ENCODE data around the gene MRPL42.

MRPL42 gene

GRCh38 chr12:93552427-93552826 is 85.1 kb downstream of the MRPL42 start:
- no peak for TF ChIP-seq POLR2AphosphoS5 (IDR thresholded peaks at IDR 0.05; ENCODE audit: low read depth, low read length)
- TF ChIP-seq TAF1 (IDR thresholded peaks at IDR 0.05; ENCODE audit: borderline replicate concordance, insufficient read depth, low read length) = no peak
- TF ChIP-seq, protein P1, sequence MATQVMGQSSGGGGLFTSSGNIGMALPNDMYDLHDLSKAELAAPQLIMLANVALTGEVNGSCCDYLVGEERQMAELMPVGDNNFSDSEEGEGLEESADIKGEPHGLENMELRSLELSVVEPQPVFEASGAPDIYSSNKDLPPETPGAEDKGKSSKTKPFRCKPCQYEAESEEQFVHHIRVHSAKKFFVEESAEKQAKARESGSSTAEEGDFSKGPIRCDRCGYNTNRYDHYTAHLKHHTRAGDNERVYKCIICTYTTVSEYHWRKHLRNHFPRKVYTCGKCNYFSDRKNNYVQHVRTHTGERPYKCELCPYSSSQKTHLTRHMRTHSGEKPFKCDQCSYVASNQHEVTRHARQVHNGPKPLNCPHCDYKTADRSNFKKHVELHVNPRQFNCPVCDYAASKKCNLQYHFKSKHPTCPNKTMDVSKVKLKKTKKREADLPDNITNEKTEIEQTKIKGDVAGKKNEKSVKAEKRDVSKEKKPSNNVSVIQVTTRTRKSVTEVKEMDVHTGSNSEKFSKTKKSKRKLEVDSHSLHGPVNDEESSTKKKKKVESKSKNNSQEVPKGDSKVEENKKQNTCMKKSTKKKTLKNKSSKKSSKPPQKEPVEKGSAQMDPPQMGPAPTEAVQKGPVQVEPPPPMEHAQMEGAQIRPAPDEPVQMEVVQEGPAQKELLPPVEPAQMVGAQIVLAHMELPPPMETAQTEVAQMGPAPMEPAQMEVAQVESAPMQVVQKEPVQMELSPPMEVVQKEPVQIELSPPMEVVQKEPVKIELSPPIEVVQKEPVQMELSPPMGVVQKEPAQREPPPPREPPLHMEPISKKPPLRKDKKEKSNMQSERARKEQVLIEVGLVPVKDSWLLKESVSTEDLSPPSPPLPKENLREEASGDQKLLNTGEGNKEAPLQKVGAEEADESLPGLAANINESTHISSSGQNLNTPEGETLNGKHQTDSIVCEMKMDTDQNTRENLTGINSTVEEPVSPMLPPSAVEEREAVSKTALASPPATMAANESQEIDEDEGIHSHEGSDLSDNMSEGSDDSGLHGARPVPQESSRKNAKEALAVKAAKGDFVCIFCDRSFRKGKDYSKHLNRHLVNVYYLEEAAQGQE (IDR thresholded peaks at IDR 0.05; ENCODE audit: insufficient read depth in 1 of 2, low read depth in 2 of 2, low read length in 2 of 2) = no peak

DNA sequence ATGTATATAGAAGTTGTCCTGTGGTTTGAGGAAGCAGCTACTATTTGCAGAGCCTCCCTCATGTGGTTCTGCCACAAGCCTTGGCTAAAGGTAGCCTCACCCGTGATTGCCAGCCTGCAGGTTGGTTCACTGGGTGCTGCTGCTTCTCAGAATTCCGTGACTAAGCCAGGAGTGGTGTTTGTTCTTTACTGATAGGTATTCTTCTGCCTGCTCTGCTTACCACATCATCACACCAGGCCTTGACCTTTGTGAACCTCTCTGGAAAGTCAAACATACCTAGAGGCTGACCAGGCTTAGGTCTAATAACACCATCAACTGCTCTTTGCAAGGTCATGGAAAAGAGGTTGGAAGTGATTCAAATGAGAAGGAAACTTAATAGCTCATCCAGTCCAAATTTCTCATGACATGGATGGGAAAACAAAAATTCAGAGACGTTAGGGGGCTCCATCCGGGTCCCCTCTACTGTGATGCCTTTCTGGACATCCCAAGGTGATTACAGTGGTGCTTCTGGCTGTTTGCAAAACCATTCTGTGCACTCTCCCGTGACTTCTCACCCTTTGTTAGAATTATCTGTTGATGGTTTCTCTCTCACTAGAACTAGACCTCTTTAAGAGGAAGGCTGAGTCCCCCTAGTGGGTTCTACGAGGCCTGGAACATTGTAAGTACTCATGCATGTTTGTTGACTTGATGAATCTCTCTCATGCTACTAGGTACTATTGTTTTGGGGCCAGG is 96.7 kb downstream of the MRPL42 start:
- TF ChIP-seq, protein P1 (IDR thresholded peaks at IDR 0.05; ENCODE audit: insufficient read depth in 1 of 2, low read depth in 2 of 2, low read length in 2 of 2) = no peak
- TF ChIP-seq FOXP2 (optimal IDR thresholded peaks at IDR 0.05; ENCODE audit: borderline replicate concordance, extremely low read depth, extremely low read length, insufficient read depth) (no peak), POLR2AphosphoS5 (IDR thresholded peaks at IDR 0.05; ENCODE audit: low read depth, low read length) (no peak), SIN3A (IDR thresholded peaks at IDR 0.05; ENCODE audit: borderline replicate concordance, insufficient read depth, low read length) (no peak), TAF1 (IDR thresholded peaks at IDR 0.05; ENCODE audit: borderline replicate concordance, insufficient read depth, low read length) (no peak)

- TF ChIP-seq TAF1 (IDR thresholded peaks at IDR 0.05; ENCODE audit: borderline replicate concordance, insufficient read depth, low read length) = no peak
- no peak for TF ChIP-seq POLR2AphosphoS5 (IDR thresholded peaks at IDR 0.05; ENCODE audit: low read depth, low read length)
- TF ChIP-seq, protein P1 (IDR thresholded peaks at IDR 0.05; ENCODE audit: insufficient read depth in 1 of 2, low read depth in 2 of 2, low read length in 2 of 2) = no peak
- TF ChIP-seq SIN3A (IDR thresholded peaks at IDR 0.05; ENCODE audit: borderline replicate concordance, insufficient read depth, low read length) = no peak
- TF ChIP-seq FOXP2 (optimal IDR thresholded peaks at IDR 0.05; ENCODE audit: borderline replicate concordance, extremely low read depth, extremely low read length, insufficient read depth) = no peak
Observed at GRCh38 chr12:93565760-93566159, 98.4 kb downstream of the MRPL42 start.

All from PFSK-1 (cell line).